HepG2 (cell line): ENCODE data around the gene CAMTA1. TPM values are rescaled to one million over a fixed set of nuclear protein-coding genes. Genes with fewer than 3 reads are reported as not detected.

Experiments used
- CREBL2 ChIP-seq: sonication (generic); formaldehyde crosslinking; IDR thresholded peaks from 2 replicates; pipeline ENCODE4 v1.8.1; 2023; ENCODE audit warnings: missing genetic modification reagents, mild to moderate bottlenecking, borderline replicate concordance
- MXD4 ChIP-seq: IDR thresholded peaks from 2 replicates; pipeline ENCODE4 v1.6.1; 2016; ENCODE audit warnings: mild to moderate bottlenecking, missing biosample characterization, missing genetic modification reagents
- MYNN ChIP-seq: sonication (generic); formaldehyde crosslinking; IDR thresholded peaks from 2 replicates; pipeline ENCODE4 v1.4.0; 2020; ENCODE audit warnings: mild to moderate bottlenecking, low read depth, missing genetic modification reagents
- NFKB2 ChIP-seq: sonication (generic); formaldehyde crosslinking; IDR thresholded peaks from 2 replicates; pipeline ENCODE4 v1.4.0; 2020; ENCODE audit warnings: missing genetic modification reagents, borderline replicate concordance
- RFXANK ChIP-seq: IDR thresholded peaks from 2 replicates; pipeline ENCODE4 v1.6.1; 2016
- ZNF230 ChIP-seq: sonication (generic); formaldehyde crosslinking; IDR thresholded peaks from 2 replicates; pipeline ENCODE4 v1.4.0; 2020; ENCODE audit warnings: mild to moderate bottlenecking, missing genetic modification reagents
- polyA plus RNA-seq, 8 experiments: library from polyadenylated mRNA; depleted of rRNA in 3 of 8; stranded (reverse) in 7 of 8; unstranded in 1 of 8; fragments of >200 nt; fragmentation: Illumina TruSeq in 4 of 8; extraction: Trizol in 4 of 8; gene quantifications; 2 replicates each; pipeline versions ENCODE4 v1.2.1 to v1.2.3, GENCODE V29; 2011 to 2016; ENCODE audit warnings: low read depth in 4 of 8, missing spikeins in 1 of 8, mixed read lengths in 1 of 8; ENCODE audit not compliant: insufficient read depth in 1 of 8
- total RNA-seq, 5 experiments: library from RNA; depleted of rRNA; stranded (reverse); fragments of >200 nt; fragmentation: Illumina TruSeq; extraction: Trizol; gene quantifications; 2 replicates each; pipeline ENCODE4 v1.2.3, GENCODE V29; 2016; ENCODE audit warnings: low read depth in 1 of 5
- TF ChIP-seq, protein P1 (sequence below): sonication (generic); formaldehyde crosslinking; IDR thresholded peaks from 2 replicates; pipeline ENCODE4 v1.9.0; 2022; ENCODE audit warnings: missing genetic modification reagents, mild to moderate bottlenecking, borderline replicate concordance
- TF ChIP-seq, protein P2 (sequence below): sonication (generic); formaldehyde crosslinking; IDR thresholded peaks from 2 replicates; pipeline ENCODE4 v1.4.0; 2020; ENCODE audit warnings: mild to moderate bottlenecking, missing genetic modification reagents
- TF ChIP-seq, protein P3 (sequence below): sonication (generic); formaldehyde crosslinking; IDR thresholded peaks from 2 replicates; pipeline ENCODE4 v1.4.0; 2020; ENCODE audit warnings: missing genetic modification reagents, mild to moderate bottlenecking, borderline replicate concordance
- TF ChIP-seq, protein P4 (sequence below), 2 experiments: fragments of 450-650 bp in 1 of 2; sonication (generic) in 1 of 2; formaldehyde crosslinking in 1 of 2; IDR thresholded peaks; 2 replicates each; pipeline versions ENCODE4 v1.6.1 to v1.8.0; 2016 to 2022; ENCODE audit warnings: antibody characterized with exemption in 1 of 2, mild to moderate bottlenecking in 1 of 2, missing genetic modification reagents in 1 of 2
- TF ChIP-seq, protein P5 (sequence below): sonication (generic); formaldehyde crosslinking; IDR thresholded peaks from 2 replicates; pipeline ENCODE4 v1.4.0; 2020; ENCODE audit warnings: missing genetic modification reagents, low read depth, mild to moderate bottlenecking, borderline replicate concordance

CAMTA1 gene
- total and polyA plus RNA-seq, 2 of the 13 experiments (the other 11 are each of a cell fraction or from before 2014, with no cell fraction given) = 25.0 to 36.4 TPM

DNA sequence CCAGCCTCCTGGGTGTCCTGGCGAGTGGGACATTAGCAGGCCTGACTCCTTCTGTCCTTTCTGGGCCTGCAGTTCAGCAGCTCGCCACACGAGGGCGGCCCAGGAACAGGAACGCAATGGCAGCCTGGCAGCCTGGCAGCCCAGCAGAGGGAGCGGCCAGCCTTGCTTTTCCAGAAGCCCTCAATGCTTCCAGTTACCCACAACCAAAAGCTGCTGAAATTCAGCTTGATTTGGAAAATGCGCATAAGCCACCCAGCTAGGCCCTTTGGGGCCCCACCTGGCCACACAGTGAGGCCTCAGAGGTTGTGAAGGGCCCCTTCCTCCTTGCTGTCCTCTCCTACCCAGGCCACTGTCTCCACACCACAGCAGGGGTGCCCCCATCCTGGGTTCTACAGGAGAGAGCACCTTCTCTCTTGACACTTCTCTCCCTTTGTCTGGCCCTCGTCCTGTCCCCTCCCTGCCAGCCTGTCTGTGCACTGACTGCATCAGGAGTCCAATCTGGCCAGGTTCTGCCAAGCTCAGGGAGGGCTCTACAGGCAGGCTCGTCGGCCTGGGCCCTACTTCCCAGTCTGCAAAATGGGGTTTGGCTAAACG is 882.5 kb downstream of the CAMTA1 start (continued):
- TF ChIP-seq, protein P1, sequence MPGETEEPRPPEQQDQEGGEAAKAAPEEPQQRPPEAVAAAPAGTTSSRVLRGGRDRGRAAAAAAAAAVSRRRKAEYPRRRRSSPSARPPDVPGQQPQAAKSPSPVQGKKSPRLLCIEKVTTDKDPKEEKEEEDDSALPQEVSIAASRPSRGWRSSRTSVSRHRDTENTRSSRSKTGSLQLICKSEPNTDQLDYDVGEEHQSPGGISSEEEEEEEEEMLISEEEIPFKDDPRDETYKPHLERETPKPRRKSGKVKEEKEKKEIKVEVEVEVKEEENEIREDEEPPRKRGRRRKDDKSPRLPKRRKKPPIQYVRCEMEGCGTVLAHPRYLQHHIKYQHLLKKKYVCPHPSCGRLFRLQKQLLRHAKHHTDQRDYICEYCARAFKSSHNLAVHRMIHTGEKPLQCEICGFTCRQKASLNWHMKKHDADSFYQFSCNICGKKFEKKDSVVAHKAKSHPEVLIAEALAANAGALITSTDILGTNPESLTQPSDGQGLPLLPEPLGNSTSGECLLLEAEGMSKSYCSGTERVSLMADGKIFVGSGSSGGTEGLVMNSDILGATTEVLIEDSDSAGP (CRISPR knock-in tag) = peak; percentile 66
- TF ChIP-seq, protein P2, sequence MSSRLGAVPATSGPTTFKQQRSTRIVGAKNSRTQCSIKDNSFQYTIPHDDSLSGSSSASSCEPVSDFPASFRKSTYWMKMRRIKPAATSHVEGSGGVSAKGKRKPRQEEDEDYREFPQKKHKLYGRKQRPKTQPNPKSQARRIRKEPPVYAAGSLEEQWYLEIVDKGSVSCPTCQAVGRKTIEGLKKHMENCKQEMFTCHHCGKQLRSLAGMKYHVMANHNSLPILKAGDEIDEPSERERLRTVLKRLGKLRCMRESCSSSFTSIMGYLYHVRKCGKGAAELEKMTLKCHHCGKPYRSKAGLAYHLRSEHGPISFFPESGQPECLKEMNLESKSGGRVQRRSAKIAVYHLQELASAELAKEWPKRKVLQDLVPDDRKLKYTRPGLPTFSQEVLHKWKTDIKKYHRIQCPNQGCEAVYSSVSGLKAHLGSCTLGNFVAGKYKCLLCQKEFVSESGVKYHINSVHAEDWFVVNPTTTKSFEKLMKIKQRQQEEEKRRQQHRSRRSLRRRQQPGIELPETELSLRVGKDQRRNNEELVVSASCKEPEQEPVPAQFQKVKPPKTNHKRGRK (CRISPR knock-in tag) = no peak
- no peak for TF ChIP-seq NFKB2 (CRISPR knock-in tag)
- no peak for TF ChIP-seq MYNN
- TF ChIP-seq, protein P3, sequence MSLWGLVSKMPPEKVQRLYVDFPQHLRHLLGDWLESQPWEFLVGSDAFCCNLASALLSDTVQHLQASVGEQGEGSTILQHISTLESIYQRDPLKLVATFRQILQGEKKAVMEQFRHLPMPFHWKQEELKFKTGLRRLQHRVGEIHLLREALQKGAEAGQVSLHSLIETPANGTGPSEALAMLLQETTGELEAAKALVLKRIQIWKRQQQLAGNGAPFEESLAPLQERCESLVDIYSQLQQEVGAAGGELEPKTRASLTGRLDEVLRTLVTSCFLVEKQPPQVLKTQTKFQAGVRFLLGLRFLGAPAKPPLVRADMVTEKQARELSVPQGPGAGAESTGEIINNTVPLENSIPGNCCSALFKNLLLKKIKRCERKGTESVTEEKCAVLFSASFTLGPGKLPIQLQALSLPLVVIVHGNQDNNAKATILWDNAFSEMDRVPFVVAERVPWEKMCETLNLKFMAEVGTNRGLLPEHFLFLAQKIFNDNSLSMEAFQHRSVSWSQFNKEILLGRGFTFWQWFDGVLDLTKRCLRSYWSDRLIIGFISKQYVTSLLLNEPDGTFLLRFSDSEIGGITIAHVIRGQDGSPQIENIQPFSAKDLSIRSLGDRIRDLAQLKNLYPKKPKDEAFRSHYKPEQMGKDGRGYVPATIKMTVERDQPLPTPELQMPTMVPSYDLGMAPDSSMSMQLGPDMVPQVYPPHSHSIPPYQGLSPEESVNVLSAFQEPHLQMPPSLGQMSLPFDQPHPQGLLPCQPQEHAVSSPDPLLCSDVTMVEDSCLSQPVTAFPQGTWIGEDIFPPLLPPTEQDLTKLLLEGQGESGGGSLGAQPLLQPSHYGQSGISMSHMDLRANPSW (CRISPR knock-in tag) = no peak
- TF ChIP-seq, protein P4, sequence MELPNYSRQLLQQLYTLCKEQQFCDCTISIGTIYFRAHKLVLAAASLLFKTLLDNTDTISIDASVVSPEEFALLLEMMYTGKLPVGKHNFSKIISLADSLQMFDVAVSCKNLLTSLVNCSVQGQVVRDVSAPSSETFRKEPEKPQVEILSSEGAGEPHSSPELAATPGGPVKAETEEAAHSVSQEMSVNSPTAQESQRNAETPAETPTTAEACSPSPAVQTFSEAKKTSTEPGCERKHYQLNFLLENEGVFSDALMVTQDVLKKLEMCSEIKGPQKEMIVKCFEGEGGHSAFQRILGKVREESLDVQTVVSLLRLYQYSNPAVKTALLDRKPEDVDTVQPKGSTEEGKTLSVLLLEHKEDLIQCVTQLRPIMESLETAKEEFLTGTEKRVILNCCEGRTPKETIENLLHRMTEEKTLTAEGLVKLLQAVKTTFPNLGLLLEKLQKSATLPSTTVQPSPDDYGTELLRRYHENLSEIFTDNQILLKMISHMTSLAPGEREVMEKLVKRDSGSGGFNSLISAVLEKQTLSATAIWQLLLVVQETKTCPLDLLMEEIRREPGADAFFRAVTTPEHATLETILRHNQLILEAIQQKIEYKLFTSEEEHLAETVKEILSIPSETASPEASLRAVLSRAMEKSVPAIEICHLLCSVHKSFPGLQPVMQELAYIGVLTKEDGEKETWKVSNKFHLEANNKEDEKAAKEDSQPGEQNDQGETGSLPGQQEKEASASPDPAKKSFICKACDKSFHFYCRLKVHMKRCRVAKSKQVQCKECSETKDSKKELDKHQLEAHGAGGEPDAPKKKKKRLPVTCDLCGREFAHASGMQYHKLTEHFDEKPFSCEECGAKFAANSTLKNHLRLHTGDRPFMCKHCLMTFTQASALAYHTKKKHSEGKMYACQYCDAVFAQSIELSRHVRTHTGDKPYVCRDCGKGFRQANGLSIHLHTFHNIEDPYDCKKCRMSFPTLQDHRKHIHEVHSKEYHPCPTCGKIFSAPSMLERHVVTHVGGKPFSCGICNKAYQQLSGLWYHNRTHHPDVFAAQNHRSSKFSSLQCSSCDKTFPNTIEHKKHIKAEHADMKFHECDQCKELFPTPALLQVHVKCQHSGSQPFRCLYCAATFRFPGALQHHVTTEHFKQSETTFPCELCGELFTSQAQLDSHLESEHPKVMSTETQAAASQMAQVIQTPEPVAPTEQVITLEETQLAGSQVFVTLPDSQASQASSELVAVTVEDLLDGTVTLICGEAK (IDR thresholded peaks at IDR 0.05) = no peak
- TF ChIP-seq, protein P4 (CRISPR knock-in tag; IDR thresholded peaks at IDR 0.05) = no peak
- no peak for TF ChIP-seq RFXANK (CRISPR knock-in tag)
- TF ChIP-seq, protein P5, sequence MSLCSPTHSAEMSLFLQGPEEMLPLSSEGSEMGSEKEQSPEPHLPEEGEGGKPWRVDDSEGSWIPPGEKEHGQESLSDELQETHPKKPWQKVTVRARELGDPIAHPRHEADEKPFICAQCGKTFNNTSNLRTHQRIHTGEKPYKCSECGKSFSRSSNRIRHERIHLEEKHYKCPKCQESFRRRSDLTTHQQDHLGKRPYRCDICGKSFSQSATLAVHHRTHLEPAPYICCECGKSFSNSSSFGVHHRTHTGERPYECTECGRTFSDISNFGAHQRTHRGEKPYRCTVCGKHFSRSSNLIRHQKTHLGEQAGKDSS (CRISPR knock-in tag) = 0 out of 2 replicates have a peak, but pooled peaks have one; percentile 76
- TF ChIP-seq CREBL2 = no peak
- TF ChIP-seq MXD4 (CRISPR knock-in tag) = 0 out of 2 replicates have a peak, but pooled peaks have one; percentile 50
- TF ChIP-seq ZNF230 (CRISPR knock-in tag) = no peak
